Renal pelvis (tissue), 4 donors: ENCODE results near the gene BNIP5. TPM values are rescaled to one million over a fixed set of nuclear protein-coding genes. Genes with fewer than 3 reads are reported as not detected.

Experiments used
- DNase-seq: peaks from one replicate; pipeline ENCODE4 v3.0.0-alpha.2; 2013
- polyA plus RNA-seq, 3 donors: library from polyadenylated mRNA; unstranded; fragments of 120-200 nt; gene quantifications; one replicate each; pipeline ENCODE4 v1.2.1, GENCODE V29; 2013; ENCODE audit not compliant: insufficient read length in 3 of 3

Gene BNIP5
- polyA plus RNA-seq, 3 donors: 0.16 to 0.20 (median 0.19) TPM

DNA sequence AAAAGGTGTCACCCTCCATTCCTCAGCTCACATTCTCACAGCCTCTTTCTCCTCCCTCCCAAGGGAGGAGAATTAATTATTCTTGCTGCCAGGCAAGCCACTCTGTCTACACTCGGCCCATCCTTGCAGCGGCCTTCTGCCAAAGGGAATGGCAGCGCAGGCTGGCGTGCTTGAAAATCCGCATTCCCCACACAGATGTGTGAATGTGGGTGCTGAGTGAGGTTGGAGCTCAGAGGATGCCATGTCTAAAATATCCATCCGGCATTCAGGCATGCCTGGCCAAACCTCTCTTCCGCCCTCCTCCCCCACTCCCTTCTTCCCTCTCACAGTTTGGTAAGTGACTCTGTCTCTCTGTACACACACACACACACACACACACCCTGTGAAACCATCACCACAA is 39.2 kb downstream of the BNIP5 start:
- DNase-seq: no peak

DNA sequence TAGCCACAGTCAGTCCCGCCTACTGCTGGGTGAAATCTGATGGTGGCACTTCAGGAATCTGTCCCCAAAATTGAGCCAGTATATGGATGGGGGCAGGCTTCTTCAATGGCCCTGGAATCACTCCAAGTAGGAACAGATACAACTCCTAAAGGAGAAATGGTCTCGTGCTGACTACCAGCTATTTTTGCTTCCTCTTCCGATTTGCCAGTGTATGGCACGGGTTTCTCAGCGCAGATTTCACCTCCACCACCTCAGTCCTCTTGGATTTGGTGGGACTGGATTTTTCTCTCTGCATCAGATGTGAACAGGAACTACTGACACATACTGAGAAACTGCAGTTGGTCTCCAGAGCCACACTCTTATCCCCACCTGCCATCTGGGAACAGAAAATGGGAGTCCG is 39.6 kb downstream of the BNIP5 start:
- DNase-seq: no peak

DNA sequence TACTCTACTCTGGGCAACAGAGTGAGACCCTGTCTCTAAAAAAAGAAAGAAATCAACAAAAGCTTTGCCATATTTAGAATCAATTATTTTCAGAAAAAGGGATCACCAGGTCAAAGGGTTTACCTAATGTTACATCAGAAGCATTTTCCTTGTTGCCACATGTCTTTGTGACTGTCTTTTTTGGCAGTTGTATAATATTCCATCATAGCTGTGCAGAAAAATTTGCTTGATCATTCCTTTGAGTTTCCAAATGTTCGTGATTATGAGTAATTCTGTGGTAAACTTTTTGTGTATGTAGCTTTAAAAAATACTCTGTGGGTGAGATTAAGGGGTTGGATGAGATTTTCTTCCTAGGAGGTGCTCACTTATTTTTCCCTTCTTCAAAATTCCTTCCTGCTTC is 40.4 kb downstream of the BNIP5 start:
- DNase-seq: no peak

DNA sequence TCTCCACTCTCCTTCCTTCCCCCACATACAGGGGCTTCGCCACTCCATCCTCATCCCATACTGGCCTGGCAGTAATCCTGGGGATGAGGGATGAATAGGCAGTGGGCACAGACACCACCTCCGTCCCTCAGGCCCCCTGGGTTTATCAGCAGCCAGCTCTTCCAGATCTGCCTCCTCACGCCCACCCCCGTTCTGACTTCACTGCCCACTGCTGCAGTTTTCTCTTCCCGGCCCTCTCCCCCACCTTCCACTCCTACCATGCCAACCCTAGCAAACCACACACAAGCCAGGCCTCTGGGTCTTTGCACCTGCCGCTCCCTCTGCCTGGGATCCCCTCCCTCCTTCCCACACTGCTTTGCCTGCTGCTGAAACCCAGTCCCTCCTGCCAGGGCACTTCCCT is 44.5 kb downstream of the BNIP5 start:
- no peak for DNase-seq

DNA sequence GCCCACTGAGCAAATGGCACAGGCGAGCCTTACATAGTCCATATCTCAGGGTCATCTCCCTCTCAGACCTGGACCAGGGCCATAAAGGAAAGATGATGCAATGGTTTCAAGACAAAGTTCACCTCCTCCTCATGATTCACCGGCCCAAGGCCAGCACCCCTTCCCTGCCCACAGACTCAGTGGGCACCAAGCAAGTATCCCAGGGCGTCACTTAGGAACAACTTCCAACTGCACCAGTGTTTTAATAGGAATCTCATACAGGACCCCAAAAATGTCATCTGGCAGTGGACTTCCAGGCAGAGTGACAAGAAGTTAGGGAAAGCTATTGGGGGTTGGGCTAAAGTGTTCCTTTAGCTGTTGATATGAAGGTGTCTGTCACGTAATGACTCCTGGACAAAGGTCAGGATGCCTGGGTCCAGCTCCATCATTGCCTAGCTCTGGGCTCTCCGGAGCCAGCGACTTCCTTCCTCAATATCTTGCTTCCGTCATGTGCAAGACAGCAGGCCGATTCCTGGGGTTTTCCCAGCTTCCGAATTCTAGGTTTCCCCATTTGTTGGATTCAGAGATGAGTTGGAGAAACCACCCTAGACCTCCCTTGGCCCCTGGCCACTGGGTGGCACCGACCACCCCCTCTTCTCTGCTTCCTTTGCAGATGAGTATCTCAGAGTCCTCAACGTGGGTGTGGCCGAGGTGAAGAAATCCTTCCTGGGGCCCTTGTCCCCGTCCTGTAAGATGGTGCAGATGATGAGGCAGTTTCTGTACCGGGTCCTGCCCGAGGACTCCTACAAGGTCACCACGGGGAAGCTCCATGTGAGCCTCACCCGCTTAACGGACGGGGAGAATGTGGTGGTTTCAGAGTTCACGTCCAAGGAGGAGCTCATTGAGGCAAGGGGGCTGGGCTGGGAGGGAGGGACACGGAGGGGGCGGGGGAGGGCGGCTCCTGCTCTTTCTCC is 45.7 kb downstream of the BNIP5 start:
- no peak for DNase-seq

DNA sequence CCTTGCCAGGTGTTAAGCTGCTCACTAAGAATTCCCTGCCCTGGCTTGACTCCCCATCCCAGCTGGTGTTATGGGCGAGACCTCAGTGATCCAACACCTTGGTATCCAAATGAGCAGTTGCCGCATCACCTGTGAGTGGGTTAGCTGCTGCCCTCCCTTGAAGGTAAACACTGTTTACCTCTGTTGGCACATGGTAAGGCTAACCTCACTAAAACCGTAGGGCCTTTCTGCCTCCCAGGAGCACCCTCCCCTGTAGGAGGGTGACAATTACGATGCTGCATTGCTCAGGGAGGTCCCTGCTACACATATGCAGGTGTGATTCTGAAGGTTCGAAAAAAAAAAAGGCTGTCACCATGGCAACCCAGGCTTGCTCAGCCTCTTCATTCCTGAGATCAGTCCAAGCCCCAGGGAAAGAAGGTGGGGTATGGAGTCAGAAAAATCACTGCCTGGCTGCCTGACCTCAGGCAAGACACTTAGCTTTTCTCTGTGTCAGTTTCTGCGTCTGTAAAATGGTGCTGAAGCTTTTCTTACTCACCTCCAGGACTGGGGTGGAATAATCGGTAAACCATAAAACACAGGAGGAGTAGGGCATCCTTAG is 47.3 kb downstream of the BNIP5 start:
- peak; percentile 8 for DNase-seq

DNA sequence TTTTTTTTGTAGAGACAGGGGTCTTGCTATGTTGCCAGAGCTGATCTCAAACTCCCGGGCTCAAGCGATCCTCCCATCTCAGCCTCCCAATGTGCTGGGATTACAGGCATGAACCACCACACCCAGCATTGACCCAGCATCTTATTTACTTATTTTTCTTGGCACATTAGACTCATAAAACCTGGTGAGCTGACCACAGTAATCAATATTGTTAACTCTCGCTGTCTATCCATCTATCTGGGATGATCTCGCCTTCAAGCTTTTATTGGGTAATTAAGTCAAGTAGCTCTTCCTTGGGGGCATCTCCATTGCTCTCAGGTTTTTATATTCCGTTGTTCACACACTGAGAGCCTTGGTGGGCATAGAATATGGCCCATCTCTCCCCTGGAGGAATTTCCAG is 49.8 kb downstream of the BNIP5 start:
- DNase-seq: no peak

DNA sequence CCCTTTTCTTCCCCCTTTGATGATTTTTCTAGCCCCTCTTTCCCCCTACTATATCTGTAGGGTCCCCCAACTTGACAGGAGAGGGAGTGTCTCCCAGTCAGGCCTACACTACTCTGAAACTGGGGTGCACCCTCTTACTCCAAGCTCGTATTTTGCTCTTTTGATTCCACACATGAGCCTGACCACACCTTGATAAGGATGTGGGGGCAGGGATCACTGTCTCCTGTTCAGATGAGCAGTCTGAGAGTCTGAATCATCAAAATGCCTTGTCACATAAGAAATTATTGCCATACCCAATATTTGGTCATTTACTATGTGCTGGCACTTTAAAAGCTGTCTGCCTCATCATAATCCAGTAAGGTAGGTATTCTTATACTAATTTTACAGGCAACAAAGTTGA is 50.9 kb downstream of the BNIP5 start:
- no peak for DNase-seq

DNA sequence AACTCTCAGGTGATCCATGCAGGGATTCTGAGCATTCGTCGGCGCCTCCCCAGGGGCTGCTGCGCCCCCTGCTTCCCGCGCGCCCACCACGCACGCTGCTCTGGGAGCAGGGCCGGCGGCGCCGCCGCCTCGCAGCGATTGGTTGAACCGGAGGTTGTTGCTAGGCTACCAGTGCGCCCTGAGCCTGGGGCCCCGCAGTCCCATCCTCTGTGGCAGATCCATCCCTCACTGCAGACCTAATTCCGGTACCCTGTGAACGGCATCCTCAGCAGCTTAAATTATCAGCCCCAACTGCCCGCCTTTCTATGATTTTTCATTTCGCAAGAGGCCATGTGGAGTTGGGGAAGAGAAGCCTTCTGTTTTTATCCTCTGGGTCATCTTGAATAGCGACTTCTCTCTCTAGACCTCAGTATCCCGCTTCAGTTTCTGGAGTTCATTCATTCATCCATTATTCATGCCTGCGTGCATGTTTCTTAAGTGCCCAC is 51.5 kb downstream of the BNIP5 start:
- DNase-seq: no peak

DNA sequence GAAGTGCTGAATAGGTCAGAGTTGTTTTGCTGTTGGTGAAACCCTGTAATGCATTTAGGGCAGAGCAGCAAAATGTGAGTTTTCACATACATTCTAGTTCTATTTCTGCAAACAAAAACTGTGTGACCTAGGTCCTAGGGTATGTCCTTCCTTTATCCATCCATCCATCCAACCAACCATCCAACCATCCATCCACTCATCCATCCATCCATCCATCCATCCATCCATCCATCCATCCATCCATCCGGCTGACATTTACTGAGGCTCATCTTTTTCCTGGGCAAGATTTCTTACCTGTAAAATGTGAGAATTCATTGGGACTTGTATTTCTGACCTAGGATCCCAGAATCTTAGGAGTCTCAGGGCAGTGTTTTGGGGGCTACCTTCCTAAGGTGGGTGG is 52.3 kb downstream of the BNIP5 start:
- no peak for DNase-seq

DNA sequence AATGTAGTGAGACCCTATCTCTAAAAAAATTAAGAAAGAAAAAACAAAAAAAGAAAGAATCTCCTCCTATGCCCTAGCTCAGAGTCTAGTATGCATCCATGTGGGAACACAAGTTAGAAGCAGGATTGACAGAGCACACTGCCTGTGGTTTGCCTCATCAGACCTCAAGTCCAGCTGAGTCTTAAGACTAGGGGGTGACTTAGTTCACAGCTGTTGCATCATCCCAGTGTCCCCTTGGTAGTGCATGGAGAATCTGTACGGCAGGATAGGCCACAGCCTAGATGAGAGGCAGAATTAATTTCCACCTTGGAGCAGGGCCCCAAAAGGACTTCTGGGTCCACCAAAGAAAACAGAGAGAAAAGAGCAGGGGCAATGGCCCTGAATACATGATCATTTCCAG is 53.1 kb downstream of the BNIP5 start:
- no peak for DNase-seq

DNA sequence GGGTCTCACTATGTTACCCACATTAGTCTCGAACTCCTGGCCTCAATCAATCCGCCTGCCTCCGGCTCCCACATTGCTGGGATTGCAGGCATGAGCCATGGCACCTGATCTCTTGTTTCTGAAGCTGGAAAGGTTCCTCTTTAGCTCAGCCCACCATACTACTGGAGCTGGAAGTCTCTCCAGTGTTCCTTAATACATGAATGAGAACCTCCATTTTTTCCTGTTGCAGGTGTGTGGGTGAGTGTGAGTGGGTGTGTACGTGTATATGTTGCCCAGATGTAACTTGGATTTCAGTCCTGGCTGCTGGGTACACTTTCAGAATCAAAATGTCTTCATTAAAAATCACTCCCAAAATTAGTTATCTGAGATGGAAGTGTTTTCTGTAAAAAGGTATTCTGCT is 55.7 kb downstream of the BNIP5 start:
- no peak for DNase-seq

DNA sequence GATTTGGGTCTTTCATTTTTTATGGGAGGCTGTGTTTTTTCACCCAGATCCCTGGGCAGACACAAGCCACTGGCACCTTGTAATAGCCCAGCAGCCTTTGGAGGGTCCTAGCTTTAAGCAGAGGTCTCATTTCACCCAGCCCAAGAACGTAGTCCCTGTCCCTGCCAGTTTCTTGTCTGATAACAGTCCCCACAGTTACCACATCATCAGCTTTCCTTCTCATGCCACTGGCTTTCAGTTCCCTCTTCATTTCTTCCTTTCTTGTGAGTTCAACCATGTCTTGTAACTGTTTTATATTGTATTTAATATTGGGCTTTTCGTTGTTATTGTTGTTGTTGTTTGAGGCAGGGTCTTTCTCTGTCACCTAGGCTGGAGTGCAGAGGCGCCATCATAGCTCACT is 56.2 kb downstream of the BNIP5 start:
- no peak for DNase-seq

DNA sequence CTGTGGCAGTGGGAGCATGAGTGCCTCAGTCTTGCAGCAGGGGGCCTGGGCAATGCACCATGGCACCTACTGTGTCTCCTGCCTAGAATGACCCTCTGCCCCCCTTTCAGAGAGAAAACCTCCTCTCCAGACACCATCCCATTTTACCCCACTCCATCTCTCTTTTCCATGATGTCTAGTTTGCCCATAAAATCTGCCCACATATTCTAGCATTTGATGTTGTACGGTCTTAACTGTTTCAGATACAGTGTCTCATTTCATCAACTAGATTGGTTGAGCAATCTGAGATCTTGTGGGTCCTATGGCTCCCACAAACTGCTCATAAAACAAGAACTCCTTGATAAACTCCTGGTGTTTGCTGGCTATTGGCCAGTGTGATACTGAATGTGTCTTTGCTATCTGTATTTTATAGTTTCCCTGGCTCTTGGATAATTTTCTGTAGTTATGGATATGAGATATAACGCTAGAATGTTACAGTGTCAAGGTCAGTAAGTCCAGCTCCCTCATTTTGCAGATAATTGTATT is 58.7 kb downstream of the BNIP5 start:
- DNase-seq: no peak

DNA sequence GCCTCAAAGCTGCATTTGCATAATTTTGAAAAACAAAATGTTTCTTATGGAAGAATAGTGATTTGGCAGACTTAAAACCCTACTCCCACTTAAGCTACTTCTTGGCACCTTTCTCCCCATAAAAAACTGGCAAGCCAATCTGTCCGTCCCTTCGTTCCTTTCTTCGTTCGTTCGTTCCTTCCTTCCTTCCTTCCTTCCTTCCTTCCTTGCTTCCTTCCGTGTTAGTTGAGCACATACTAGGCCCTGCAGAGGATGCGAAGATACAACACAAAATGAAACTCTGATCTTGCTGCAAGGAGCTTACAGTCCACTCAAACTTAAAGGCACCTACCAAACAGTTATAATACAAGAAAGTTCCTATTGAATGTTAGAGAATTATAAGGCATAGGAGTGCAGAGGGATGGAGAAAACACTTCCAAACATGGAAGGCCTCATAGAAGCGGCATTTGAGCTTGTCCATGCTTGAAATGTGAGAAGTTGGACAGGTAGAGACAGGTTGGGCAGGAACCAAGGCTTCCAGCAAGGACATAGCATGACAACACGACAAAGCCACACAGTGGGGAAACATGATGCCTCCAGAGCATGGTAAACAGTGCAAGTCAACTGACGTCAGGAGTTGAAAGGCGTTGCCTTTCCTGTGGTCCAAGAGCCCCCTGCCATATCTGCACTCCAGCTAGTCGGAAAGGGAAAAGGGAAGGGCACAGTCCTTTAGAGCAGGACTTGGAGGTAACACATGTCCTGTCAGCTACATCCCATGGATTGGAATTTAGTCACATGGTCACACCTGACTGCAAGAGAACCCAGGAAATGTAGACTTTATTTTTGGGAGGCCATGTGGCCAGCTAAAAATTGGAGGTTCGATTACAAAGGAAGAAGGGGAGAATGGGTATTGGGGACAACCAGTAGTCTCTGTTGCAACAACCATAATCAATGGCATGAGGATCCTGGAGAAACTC is 59.8 kb downstream of the BNIP5 start:
- DNase-seq: no peak

DNA sequence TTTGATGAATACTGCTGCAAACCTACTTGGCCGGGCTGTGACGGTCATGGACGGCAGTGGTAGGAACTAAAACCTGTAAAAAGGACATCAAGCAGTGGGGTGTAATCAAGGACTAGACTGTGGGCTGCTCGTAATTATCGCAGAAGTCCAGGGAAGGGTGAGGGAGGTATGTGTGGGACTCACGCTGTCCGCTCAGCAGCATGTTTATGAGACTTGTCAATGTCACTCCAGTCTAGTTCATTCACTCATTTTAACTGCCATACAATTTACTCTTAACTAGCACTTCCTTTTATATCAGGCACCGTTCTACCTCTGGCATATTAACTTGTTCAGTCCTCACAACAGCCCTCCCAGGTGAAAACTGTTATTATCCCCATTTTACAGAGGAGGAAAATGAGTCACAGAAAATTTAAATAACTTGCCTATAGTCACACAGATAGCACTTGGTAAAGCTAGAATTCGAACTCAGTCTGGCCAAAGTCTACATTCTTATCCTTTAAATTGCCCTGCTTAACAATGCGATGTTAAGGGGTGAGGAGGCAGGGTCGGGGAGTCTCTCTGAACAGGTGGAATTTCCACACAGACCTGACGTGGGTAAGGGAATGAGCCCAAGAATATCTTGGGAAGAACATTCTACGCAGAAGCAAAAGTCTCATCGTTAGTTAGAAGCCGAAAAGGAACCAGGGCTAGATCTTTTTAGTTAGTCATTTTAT is 62.7 kb downstream of the BNIP5 start:
- DNase-seq: no peak

DNA sequence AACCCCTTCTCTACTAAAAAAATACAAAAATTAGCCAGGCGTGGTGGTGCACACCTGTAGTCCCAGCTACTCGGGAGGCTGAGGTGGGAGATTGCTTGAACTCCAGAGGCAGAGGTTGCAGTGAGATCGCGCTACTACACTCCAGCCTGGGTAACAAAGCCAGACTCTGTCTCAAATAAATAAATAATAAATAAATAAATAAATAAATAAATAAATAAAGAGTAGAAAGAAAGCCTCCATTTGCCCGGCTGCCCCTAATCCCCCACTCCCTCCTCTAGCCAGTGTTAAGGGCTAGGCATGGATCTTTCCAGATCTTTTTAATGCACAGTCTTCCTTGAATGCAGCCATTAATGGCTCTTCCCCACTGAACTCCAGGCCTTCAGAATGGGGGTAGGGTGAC is 63.6 kb downstream of the BNIP5 start:
- DNase-seq: no peak

DNA sequence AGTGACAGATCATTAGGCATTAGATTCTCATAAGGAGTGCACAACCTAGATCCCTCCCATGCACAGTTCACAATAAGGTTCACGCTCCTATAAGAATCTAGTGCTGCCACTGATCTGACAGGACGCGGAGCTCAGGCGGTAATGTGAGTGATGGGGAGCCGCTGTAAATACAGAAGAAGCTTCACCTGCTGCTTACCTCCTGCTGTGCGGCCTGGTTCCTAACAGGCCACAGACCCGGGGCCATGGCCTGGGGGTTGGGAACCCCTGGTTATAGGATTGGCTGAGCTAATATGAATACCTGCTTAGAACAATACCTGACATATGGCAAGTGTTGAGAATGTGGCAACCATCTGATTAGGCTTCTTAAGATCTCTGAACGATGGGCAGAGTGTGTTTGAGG is 64.5 kb downstream of the BNIP5 start:
- DNase-seq: no peak

DNA sequence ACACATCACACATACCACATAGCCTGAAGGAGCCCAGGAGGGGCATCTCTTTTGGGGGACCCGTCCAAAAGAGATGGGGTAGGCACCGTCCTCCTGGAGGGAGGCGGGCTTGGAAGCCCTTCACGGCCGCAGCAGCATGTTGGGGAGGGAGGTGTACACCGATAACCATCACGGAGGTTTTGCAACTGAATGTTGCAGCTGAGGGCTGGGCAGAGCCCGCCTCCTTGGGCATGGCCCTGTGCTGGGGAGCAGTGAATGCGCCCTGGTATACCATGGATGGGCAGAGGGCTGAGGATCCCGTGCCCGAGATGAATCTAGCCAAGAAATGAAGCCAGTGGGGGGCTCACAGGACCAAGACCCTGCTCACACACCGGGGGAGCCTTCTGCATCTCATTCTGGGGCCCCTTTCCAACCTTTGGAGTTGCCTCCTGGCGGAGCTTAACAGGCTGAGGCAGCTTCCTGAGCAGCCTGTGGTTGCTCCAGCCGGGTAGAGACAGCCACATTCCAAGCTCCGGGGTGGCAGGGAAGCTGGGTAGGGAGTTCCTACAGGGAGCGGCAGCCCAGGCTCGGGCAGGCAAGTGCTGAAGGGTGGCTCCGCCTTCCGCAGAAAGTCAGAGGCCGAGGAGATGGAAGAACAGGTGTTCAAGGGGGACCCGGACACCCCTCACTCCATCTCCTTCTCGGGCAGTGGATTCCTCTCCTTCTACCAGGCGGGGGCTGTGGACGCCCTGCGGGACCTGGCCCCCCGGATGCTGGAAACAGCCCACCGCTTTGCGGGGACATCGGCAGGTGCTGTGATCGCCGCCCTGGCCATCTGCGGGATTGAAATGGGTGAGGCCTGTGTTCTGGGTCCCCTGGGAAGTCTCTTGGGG is 66.6 kb downstream of the BNIP5 start, which contains the start of gene PNPLA1:
TSS of gene PNPLA1 (plus strand) at position 227 of the 872 bp plus-strand sequence. CDS start at position 627, 400 bp downstream.
- no peak for DNase-seq
